ENCODE measurements around the gene SMCO2.

- TF ChIP-seq, protein P1, sequence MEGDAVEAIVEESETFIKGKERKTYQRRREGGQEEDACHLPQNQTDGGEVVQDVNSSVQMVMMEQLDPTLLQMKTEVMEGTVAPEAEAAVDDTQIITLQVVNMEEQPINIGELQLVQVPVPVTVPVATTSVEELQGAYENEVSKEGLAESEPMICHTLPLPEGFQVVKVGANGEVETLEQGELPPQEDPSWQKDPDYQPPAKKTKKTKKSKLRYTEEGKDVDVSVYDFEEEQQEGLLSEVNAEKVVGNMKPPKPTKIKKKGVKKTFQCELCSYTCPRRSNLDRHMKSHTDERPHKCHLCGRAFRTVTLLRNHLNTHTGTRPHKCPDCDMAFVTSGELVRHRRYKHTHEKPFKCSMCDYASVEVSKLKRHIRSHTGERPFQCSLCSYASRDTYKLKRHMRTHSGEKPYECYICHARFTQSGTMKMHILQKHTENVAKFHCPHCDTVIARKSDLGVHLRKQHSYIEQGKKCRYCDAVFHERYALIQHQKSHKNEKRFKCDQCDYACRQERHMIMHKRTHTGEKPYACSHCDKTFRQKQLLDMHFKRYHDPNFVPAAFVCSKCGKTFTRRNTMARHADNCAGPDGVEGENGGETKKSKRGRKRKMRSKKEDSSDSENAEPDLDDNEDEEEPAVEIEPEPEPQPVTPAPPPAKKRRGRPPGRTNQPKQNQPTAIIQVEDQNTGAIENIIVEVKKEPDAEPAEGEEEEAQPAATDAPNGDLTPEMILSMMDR (IDR thresholded peaks at IDR 0.05; ENCODE audit: poor library complexity) = no peak
- no peak for TF ChIP-seq EZH2 (IDR thresholded peaks at IDR 0.05; ENCODE audit: borderline replicate concordance)
- no peak for TF ChIP-seq EZH2phosphoT487 (IDR thresholded peaks at IDR 0.05; ENCODE audit: low read depth, severe bottlenecking, unreplicated experiment)
Observed at GRCh38 chr12:27469176-27469736, 22.7 kb downstream of the SMCO2 start.
